Measurements from ENCODE around the gene SEZ6. TPM values are rescaled to one million over a fixed set of nuclear protein-coding genes. Genes with fewer than 3 reads are reported as not detected.

SEZ6 gene
- total RNA-seq, 2 experiments from 2014 or later: not detected

DNA sequence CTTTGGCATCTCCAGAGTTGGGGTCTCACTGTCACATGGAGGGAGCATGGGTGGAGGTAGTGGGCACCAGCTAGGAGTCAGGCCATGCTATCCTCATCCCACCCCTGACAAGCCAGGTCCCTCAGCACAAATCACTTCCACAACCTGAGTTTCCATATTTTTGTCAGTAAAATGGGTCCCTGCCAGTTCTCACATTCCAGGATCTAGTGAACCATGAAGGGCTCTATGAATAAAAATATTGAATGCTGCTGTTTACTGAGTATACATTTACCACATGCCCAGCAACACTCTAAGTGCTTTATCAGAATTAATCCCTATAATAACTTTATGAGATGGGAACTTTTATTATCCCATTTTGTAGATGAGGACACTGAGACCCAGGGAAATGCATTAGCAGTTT, 16.8 kb downstream of the SEZ6 start:
- ChIA-PET POLR2A (no interaction called here), CTCF (no interaction called here)
- Mint-ChIP-seq H3K4me1 (no peaks in the 10 kb centered on the region), H3K9me3 (no peaks in the 10 kb centered on the region), H3K4me3 (no peak overlapping the region), H3K27me3 (peaks cover 3% of the 10 kb centered on the region), H3K27ac (no peak overlapping the region), H3K36me3 (ENCODE audit: low read depth) (no peaks in the 10 kb centered on the region)
- DNase-seq: no peak

DNA sequence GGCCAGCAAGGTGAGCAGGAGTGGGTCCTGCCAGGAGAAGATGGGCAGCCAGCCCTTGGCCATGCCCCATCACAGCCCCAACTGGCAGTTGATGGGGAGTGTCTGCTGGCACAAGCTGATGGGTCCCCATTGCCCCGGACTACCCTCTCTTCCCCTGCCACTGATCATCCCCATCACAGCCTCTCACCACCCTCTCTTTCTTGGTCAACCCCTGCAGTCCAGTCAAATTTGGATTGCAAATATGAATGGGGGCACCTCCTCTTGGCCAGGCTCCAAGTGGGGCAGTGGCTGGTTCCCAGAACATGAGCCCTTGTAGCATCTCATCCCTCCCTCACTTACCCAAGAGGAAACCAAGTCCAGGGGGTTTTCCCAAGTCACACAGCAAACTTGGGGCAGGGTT, 17.4 kb downstream of the SEZ6 start:
- H3K4me3 Mint-ChIP-seq: no peak overlapping the region
- no peak overlapping the region for H3K27ac Mint-ChIP-seq
- peaks cover 3% of the 10 kb centered on the region for H3K27me3 Mint-ChIP-seq
- no peak for DNase-seq
- POLR2A ChIA-PET: no interaction called here
- peaks cover 2% of the 10 kb centered on the region for H3K4me1 Mint-ChIP-seq
- H3K9me3 Mint-ChIP-seq: no peaks in the 10 kb centered on the region
- CTCF ChIA-PET: no interaction called here
- no peaks in the 10 kb centered on the region for H3K36me3 Mint-ChIP-seq (ENCODE audit: low read depth)

DNA sequence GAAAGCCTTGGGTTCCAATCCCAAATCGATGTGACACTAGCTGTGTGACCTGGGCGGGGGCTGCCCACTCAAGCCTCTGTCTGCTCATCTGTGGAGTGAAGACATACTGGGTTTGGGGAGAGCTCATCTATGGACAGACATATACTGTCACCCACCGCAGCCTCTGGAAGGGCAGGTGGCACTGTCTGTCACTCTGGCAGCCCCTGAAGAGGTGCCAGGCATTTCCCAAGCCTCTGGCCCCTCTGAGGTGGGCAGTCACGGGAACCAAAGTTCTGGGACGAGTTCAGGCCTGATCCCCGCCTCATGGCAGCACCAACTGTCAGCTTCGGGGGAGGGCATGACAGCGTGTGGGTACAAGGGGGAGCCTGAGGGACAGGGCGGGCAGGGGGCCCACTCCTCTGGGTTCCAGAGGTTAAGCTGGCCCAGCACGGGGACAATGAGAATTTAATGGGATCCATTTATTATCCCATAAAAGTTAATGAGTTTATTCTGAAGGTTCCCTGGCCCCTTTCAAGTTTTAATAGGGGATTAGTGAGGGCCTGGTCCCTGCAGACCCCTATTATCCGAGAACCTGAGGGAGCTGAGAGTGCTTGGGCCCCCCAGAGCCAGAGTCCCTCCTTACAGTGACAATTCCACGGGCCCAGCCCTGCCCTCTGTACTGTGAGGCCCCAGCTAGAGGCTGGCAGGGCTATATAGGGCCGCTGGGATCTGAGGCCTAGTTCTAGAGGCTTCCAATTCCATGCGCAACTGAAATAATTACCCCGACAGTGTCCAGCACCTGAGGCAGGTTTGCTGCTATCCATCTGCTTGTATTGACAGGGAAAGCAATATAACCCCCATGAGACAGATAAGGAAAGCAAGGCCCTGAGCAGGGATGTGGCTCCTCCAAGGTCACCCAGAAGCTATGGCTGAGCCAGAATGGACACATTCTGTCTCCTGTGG, 18.8 kb downstream of the SEZ6 start:
- Mint-ChIP-seq H3K4me3 (no peak overlapping the region), H3K36me3 (ENCODE audit: low read depth) (no peaks in the 10 kb centered on the region), H3K27me3 (peaks cover 3% of the 10 kb centered on the region), H3K27ac (no peak overlapping the region), H3K4me1 (peaks cover 17% of the 10 kb centered on the region), H3K9me3 (no peaks in the 10 kb centered on the region)
- DNase-seq: no peak
- POLR2A ChIA-PET: interaction anchor here (1.1 kb wide), 1 partner anchor 14 kb away, joined by 4 read pairs; no protein-coding TSS in a partner anchor
- CTCF ChIA-PET: interaction anchor here (0.6 to 1.5 kb wide), 3 partner anchors 21 to 794 kb away, joined by 4 to 5 read pairs (median 4); no protein-coding TSS in a partner anchor

DNA sequence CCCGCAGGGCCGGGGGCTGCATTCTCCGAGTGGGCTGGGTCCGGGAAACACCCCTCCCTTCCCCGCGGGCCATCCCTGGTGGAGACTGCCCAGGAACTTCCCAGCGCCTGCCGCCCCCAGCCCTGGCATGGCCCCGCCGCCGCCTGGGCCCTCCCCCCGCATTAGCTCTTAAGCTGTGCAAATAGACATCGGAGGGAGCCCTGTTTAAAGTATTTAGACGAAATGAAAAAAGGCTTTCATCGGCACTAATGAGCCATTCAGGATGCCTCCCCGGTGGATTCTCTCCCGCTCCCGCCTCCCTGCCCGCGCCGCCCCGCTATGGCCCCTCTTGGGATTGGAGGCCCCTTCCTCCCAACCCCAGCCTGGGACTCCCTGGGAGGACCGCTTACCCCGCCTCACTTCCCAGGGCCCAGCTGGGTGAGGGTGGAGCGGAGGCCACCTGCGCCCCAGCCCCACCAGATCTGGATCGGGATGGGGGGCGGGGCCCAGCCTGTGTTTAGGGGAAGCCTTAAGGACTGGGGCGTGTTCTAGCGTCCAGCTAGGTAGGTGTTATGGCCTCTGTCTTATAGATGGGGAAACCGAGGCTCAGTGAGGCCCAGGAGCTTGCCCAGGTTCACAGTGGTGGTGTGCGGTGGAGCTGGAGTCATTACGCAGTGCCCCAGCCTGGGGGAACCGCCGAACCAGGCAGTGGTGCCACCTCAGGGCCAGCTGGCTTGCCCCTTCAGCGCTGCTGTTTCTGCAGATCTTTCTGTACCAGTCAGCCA, 19.7 kb downstream of the SEZ6 start:
- DNase-seq: no peak
- no peak overlapping the region for H3K4me3 Mint-ChIP-seq
- H3K27me3 Mint-ChIP-seq: peaks cover 3% of the 10 kb centered on the region
- peaks cover 24% of the 10 kb centered on the region for H3K4me1 Mint-ChIP-seq
- H3K36me3 Mint-ChIP-seq (ENCODE audit: low read depth): no peaks in the 10 kb centered on the region
- CTCF ChIA-PET: interaction anchor here (1.5 kb wide), 2 partner anchors 20 to 131 kb away, joined by 4 read pairs; no protein-coding TSS in a partner anchor
- H3K9me3 Mint-ChIP-seq: no peaks in the 10 kb centered on the region
- no peak overlapping the region for H3K27ac Mint-ChIP-seq
- POLR2A ChIA-PET: interaction anchor here (1.1 kb wide), 1 partner anchor 13 kb away, joined by 4 read pairs; no protein-coding TSS in a partner anchor

DNA sequence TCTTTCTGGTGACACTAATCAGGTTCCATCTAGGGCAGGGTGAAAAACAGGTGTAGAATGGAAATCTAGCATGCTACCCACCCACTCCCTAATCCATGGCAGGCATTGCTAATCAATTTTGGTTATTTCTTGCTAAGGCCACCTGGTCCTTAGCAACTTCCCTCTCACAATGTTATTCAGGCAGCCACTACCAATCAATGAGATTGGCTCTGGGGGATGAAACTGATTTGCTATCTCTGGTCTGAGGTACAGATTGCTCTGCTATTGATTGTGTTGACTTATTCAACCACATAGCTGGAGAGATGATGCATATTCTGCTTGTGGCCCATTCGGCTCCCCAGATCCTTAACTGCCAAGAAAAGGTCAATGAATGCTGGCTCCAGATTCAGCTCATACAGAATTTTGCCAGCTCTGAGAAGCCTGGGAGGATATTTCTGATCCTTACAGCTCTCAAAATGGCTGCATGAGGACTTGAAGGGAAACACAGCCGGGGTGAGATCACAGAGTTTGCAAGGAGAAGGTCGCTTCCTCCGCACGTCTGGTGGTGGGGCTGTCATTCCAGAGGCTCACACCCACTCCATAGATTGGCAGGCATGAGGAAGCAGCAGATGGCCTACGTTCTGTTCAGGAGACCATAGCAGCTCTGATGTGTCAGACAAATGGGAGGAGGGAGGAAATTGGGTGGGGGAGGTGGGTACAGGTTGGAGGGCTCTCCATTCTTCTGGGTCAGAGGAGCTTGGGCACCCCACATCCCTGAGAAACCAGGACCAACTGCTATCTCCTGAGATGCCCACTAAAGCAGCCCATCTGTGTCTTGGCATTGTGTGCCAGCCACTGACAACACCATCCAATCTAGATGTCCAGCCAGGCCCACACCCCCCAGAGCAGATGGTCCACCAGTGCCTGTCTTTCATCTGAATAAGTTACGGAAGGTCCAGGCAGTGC, 22.3 kb downstream of the SEZ6 start:
- ChIA-PET CTCF (interaction anchor here (1.6 kb wide), 1 partner anchor 18 kb away, joined by 6 read pairs; no protein-coding TSS in a partner anchor), POLR2A (interaction anchor here (1.0 kb wide), 1 partner anchor 264 kb away, joined by 3 read pairs; the partner anchor contains the start of gene RPL23A)
- Mint-ChIP-seq H3K4me3 (no peak overlapping the region), H3K9me3 (no peaks in the 10 kb centered on the region), H3K36me3 (ENCODE audit: low read depth) (no peaks in the 10 kb centered on the region), H3K4me1 (peaks cover 24% of the 10 kb centered on the region), H3K27me3 (peaks cover 3% of the 10 kb centered on the region), H3K27ac (peak overlapping the region; percentile 88)
- DNase-seq: no peak

DNA sequence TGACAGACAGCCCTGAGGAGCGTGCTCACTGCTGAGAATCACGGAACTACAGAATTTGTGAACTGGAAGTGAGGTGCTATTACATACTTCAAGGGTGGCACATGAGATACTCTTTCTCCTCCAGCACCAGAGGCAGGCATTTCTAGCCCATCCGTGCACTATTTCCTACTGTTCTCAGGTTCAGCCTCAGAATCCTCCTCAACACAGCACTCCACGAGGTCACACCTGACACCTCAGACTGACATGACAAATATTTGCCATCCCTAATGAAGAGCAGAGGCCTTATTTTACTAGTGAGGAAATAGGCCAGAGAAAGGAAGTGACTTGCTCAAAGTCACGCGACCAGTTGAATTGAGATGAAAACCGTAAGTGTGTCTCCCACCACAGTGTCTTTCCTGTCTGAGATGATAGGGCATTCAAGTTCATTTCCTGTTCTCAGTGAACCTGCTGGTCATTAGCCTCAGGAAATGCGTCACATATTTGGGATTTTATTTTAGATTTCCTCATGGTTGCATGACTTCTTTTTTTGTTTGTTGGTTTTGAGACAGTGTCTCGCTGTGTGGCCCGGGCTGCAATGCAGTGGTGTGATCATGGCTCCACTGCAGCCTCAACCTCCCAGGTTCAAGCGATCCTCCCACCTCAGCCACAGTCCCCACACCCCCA, 23.6 kb downstream of the SEZ6 start:
- POLR2A ChIA-PET: interaction anchor here (1.0 kb wide), 1 partner anchor 263 kb away, joined by 3 read pairs; the partner anchor contains the start of gene RPL23A
- peaks cover 1% of the 10 kb centered on the region for H3K27me3 Mint-ChIP-seq
- CTCF ChIA-PET: interaction anchor here (1.6 kb wide), 1 partner anchor 17 kb away, joined by 6 read pairs; no protein-coding TSS in a partner anchor
- no peaks in the 10 kb centered on the region for H3K36me3 Mint-ChIP-seq (ENCODE audit: low read depth)
- H3K4me3 Mint-ChIP-seq: no peak overlapping the region
- H3K4me1 Mint-ChIP-seq: peaks cover 24% of the 10 kb centered on the region
- peak overlapping the region; percentile 88 for H3K27ac Mint-ChIP-seq
- no peaks in the 10 kb centered on the region for H3K9me3 Mint-ChIP-seq
- peak; percentile 67 for DNase-seq

DNA sequence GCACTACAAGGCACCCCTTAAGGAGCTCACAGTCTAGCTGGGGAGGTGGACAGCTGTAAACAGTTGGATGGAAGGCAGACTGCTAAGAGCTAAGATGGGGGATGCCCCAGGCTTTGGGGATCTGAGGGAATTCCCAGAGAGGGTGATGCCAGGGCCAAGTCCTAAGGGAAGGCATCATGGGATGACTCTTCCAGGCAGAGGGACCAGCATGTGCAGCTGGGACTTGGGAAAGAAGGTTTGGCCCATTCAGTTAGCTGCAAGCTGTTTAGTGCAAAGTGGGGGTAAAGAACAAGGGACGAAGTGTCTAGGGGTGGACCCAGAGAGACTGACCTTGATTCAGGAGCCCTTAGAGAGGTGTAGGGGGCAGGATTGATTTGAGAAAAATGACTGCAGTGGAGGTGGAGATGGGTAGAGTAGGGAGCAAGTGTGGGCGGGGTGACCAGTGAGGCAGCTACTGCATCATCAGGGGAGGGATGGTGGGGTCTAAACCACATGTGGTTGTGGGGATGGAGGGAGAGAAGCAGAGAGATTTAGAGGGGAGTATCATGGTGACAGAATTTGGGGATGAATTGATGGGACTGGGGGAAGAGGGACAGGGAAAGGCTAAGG, 27.4 kb downstream of the SEZ6 start:
- no peak for DNase-seq
- H3K9me3 Mint-ChIP-seq: no peaks in the 10 kb centered on the region
- H3K27ac Mint-ChIP-seq: no peak overlapping the region
- H3K4me3 Mint-ChIP-seq: no peak overlapping the region
- ChIA-PET CTCF (interaction anchor here (0.8 to 1.0 kb wide), 2 partner anchors 13 to 138 kb away, joined by 4 read pairs; no protein-coding TSS in a partner anchor), POLR2A (no interaction called here)
- peaks cover 21% of the 10 kb centered on the region for H3K4me1 Mint-ChIP-seq
- H3K27me3 Mint-ChIP-seq: peaks cover 3% of the 10 kb centered on the region
- no peaks in the 10 kb centered on the region for H3K36me3 Mint-ChIP-seq (ENCODE audit: low read depth)

DNA sequence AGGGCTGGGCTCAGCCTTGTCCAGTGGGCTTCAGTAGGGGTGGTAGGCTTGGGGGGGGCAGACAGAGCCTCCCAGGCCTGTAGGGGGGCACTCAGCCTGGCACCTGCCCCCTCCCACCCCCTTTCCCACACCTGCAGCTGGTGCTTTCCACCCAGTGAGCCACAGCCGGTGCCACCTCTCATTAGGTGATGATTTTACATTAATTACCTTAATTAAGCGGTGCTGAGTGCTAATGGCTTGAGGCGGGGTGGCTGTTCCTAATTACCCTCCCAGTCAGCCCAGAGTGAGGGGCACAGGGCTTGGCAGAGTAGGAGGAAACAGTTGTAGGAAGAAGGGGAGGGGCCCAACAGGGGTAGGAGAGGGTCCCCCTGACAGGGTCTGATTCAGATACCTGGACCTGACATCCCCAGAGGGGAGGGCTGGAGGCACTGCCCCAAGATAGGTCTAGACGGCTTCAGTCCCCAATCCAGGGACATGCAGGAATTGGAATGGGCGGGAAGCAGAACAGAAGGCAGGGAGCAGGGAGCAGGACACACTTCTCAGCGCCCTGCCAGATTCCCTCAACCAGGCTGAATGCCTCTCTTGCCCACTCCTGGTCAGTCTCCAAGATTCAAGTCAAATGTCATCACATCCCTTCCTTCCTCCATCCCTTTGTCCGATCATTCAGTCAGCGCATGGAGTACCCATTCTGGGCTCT, 28.0 kb downstream of the SEZ6 start:
- Mint-ChIP-seq H3K9me3 (no peaks in the 10 kb centered on the region), H3K36me3 (ENCODE audit: low read depth) (no peaks in the 10 kb centered on the region), H3K27me3 (peaks cover 3% of the 10 kb centered on the region), H3K4me3 (no peak overlapping the region), H3K4me1 (peaks cover 14% of the 10 kb centered on the region), H3K27ac (no peak overlapping the region)
- ChIA-PET POLR2A (no interaction called here), CTCF (interaction anchor here (0.8 kb wide), 1 partner anchor 139 kb away, joined by 4 read pairs; no protein-coding TSS in a partner anchor)
- no peak for DNase-seq

DNA sequence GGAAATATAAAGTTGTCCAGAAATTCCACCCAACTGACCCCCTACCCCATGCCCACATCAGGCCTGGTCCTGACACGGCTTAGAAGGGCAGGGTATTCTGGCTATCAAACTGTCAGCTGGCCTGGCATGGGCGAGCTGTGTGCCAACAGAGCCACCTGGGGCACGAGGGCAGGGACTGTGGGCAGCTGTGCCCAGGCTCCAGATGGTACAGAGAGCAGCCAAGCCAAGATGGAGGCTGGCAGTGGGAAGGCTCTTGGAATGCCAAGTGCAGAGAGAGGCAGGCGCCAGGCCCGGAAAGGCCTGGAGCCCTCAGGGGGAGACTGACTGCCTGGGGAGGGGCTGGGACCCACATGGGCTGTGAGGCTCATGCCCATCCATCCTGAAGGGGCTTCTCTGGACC, 30.2 kb downstream of the SEZ6 start:
- no peak for DNase-seq
- H3K4me1 Mint-ChIP-seq: no peaks in the 10 kb centered on the region
- peaks cover 11% of the 10 kb centered on the region for H3K27me3 Mint-ChIP-seq
- POLR2A ChIA-PET: no interaction called here
- no peak overlapping the region for H3K4me3 Mint-ChIP-seq
- no peaks in the 10 kb centered on the region for H3K9me3 Mint-ChIP-seq
- CTCF ChIA-PET: no interaction called here
- no peaks in the 10 kb centered on the region for H3K36me3 Mint-ChIP-seq (ENCODE audit: low read depth)
- no peak overlapping the region for H3K27ac Mint-ChIP-seq

DNA sequence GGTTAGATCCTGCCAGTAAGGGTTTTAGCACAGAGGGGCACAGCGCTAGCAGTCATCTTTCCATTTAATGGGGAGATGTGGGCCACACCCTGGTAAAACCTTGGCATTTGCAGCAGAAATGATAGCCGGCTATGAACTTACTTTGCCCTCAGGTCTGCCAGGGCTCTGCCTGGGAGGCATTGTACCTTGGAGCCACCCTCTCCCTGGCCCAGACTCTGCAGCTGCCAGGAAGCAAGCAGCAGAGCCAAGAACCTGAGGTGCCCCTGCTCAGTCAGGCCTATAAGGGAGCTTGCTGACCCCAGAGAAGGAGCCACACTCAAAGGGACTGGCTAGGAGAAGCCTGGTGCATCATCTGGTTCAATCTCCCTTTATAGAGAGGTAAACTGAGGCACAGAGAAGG, 30.8 kb downstream of the SEZ6 start:
- Mint-ChIP-seq H3K9me3 (no peaks in the 10 kb centered on the region), H3K27ac (no peak overlapping the region), H3K27me3 (peaks cover 11% of the 10 kb centered on the region), H3K4me1 (no peaks in the 10 kb centered on the region), H3K4me3 (no peak overlapping the region), H3K36me3 (ENCODE audit: low read depth) (no peaks in the 10 kb centered on the region)
- no peak for DNase-seq
- POLR2A ChIA-PET: no interaction called here
- CTCF ChIA-PET: no interaction called here

DNA sequence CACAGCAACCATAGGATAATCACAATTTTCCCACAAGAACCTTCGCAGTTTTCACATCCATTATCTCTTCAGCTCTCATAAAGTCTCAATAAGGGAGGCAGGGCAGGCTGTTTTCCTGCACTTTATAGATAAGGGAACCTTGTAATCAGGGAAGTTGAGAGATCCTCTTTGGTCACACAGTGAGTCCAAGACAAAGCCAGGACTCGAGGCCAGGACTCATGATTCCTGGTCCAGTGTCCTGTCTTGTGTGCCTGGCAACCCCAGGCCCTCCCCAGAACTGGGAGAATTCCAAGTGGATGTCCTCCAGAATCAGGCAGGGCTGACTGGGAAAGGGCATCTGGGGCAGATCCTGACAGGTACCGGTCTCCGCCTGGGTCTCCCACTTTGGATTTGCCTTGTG, 31.4 kb downstream of the SEZ6 start:
- DNase-seq: no peak
- CTCF ChIA-PET: interaction anchor here (1.1 to 1.6 kb wide), 2 partner anchors 9 to 142 kb away, joined by 3 to 9 read pairs; no protein-coding TSS in a partner anchor
- H3K4me1 Mint-ChIP-seq: no peaks in the 10 kb centered on the region
- H3K27ac Mint-ChIP-seq: no peak overlapping the region
- H3K36me3 Mint-ChIP-seq (ENCODE audit: low read depth): no peaks in the 10 kb centered on the region
- POLR2A ChIA-PET: interaction anchor here (0.8 kb wide), 1 partner anchor 22 kb away, joined by 4 read pairs; no protein-coding TSS in a partner anchor
- peaks cover 11% of the 10 kb centered on the region for H3K27me3 Mint-ChIP-seq
- no peak overlapping the region for H3K4me3 Mint-ChIP-seq
- no peaks in the 10 kb centered on the region for H3K9me3 Mint-ChIP-seq

Data from activated CD4-positive, alpha-beta memory T cell treated with anti-CD3 and anti-CD28 coated beads, Interleukin-2, amount 10 ng/mL, durations not matched to agents 7 days and 5 days (primary cell).